ENCODE data around the gene GLP1R. TPM values are rescaled to one million over a fixed set of nuclear protein-coding genes. Genes with fewer than 3 reads are reported as not detected.

GLP1R gene
- total RNA-seq, 3 donors from 2014 or later (not counting 1 experiment from before 2014, with no cell fraction given) = 2.2 to 6.5 (median 3.0) TPM

- TF ChIP-seq CTCF (IDR thresholded peaks at IDR 0.05) = no peak
- intact Hi-C loops (cut with micrococcal nuclease) = loop anchor here (5.0 kb wide), 1 partner anchor 232 kb away; no protein-coding TSS in a partner anchor
- H3K4me1 ChIP-seq (ENCODE audit: control insufficient read depth, insufficient read depth, low read length) = no peaks in the 10 kb centered on the region
- no peak overlapping the region for H3K4me3 Mint-ChIP-seq
- H3K36me3 ChIP-seq (ENCODE audit: control insufficient read depth, insufficient read depth, low read length) = peaks cover 16% of the 10 kb centered on the region
- H3K4me1 Mint-ChIP-seq = peaks cover 19 to 44% of the 10 kb centered on the region in 2 donors
- H3K9me3 Mint-ChIP-seq = no peaks in the 10 kb centered on the region
- no peak overlapping the region for H3K4me3 ChIP-seq (ENCODE audit: low read length)
- DNase-seq (no peak), ATAC-seq (no peak)
- H3K27me3 ChIP-seq (ENCODE audit: control insufficient read depth, insufficient read depth, low read length) = no peaks in the 10 kb centered on the region
- WGBS (ENCODE audit: insufficient coverage) = 60% methylated on average over 3 of the region's 4 CpGs
- H3K9me3 ChIP-seq (ENCODE audit: control insufficient read depth, insufficient read depth, low read length) = no peaks in the 10 kb centered on the region
- H3K27ac Mint-ChIP-seq = peak overlapping the region in 1 of 2 donors; percentile 38
- H3K27ac ChIP-seq (ENCODE audit: low read length) = no peak overlapping the region
- no peaks in the 10 kb centered on the region for H3K27me3 Mint-ChIP-seq (ENCODE audit: low read depth in 2 of 2)
- peaks cover 10% of the 10 kb centered on the region for H3K36me3 Mint-ChIP-seq
Observed at GRCh38 chr6:39104528-39104927, 55.9 kb downstream of the GLP1R start.

DNA sequence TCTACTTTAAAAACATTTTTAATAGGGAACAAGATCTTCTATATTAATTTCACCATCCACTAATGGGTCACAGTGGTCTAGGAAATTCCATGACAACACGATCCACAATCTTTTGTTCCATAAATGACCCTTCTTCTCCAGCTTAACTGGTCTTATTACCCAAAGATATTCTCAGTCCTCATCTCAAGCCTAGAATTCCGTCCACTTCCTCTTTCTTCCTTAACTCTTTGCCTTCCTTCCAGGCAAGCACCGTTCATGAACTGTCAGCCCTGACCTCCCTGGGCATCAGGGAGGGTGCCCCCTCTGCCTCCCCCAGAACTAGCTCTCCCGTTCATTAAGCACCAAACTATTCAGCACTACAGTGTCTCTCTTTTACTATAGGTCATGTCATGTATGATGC is 58.5 kb downstream of the GLP1R start:
- peaks cover 10% of the 10 kb centered on the region for H3K36me3 Mint-ChIP-seq

DNA sequence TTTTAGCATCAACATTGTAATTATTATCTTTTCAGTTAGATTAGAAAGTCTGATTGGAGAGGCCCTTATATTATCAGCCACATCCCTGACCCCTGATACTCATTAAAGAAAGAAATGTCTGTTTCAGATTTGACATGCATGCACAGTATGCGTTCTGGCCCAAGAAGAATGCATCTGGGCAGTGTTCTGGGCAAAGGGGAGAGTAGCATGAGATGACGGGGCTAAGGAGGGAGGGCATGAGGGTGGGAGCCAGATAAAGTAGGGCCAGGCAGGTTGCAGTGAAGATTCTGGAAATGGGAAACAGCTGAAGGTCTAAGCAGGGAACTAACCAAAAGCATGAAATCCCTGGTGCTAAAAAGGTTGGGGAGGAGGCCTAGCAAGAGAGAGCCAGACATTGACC is 59.1 kb downstream of the GLP1R start:
- Mint-ChIP-seq H3K27ac (no peak overlapping the region), H3K4me1 (peaks cover 27 to 37% of the 10 kb centered on the region in 2 donors), H3K4me3 (no peak overlapping the region), H3K27me3 (ENCODE audit: low read depth in 2 of 2) (no peaks in the 10 kb centered on the region), H3K9me3 (no peaks in the 10 kb centered on the region), H3K36me3 (peaks cover 10% of the 10 kb centered on the region)
- ATAC-seq (no peak), DNase-seq (no peak)
- no peak overlapping the region for H3K4me3 ChIP-seq (ENCODE audit: low read length)
- H3K36me3 ChIP-seq (ENCODE audit: control insufficient read depth, insufficient read depth, low read length) = peaks cover 25% of the 10 kb centered on the region
- intact Hi-C loops (cut with micrococcal nuclease) = no loop called here
- TF ChIP-seq CTCF (IDR thresholded peaks at IDR 0.05) = no peak
- 50% methylated on average over 2 of the region's 2 CpGs for WGBS (ENCODE audit: insufficient coverage)
- no peaks in the 10 kb centered on the region for H3K4me1 ChIP-seq (ENCODE audit: control insufficient read depth, insufficient read depth, low read length)
- no peaks in the 10 kb centered on the region for H3K9me3 ChIP-seq (ENCODE audit: control insufficient read depth, insufficient read depth, low read length)
- H3K27ac ChIP-seq (ENCODE audit: low read length) = no peak overlapping the region
- H3K27me3 ChIP-seq (ENCODE audit: control insufficient read depth, insufficient read depth, low read length) = no peaks in the 10 kb centered on the region

More for the DNA sequence above, 58.5 kb downstream of the GLP1R start:
- Mint-ChIP-seq H3K4me1 (peaks cover 26 to 39% of the 10 kb centered on the region in 2 donors), H3K27ac (no peak overlapping the region), H3K9me3 (no peaks in the 10 kb centered on the region), H3K27me3 (ENCODE audit: low read depth in 2 of 2) (no peaks in the 10 kb centered on the region), H3K4me3 (no peak overlapping the region)
- DNase-seq = no peak
- Histone ChIP-seq H3K27me3 (ENCODE audit: control insufficient read depth, insufficient read depth, low read length) (no peaks in the 10 kb centered on the region), H3K27ac (ENCODE audit: low read length) (no peak overlapping the region), H3K4me3 (ENCODE audit: low read length) (no peak overlapping the region), H3K36me3 (ENCODE audit: control insufficient read depth, insufficient read depth, low read length) (peaks cover 25% of the 10 kb centered on the region), H3K4me1 (ENCODE audit: control insufficient read depth, insufficient read depth, low read length) (no peaks in the 10 kb centered on the region), H3K9me3 (ENCODE audit: control insufficient read depth, insufficient read depth, low read length) (no peaks in the 10 kb centered on the region)
- intact Hi-C loops (cut with micrococcal nuclease) = no loop called here
- ATAC-seq = no peak
- TF ChIP-seq CTCF (IDR thresholded peaks at IDR 0.05) = no peak
- 84% methylated on average over 4 of the region's 4 CpGs for WGBS (ENCODE audit: insufficient coverage)
